GM12878 (cell line): ENCODE data around the gene EPB41. TPM values are rescaled to one million over a fixed set of nuclear protein-coding genes. Genes with fewer than 3 reads are reported as not detected.

ENCODE experiments used
- ATAC-seq: fragments of 200-7000 bp; cut with Tn5 transposase; 3 replicates; pipeline ENCODE4 v1.9.1; 2020; ENCODE audit warnings: mild to moderate bottlenecking, moderate library complexity
- BruUV-seq: library from RNA; stranded (reverse); fragments of 400-500 nt; replicated peaks from 2 replicates; lab custom pipeline; 2021; lab: Mats Ljungman, UMichigan
- CTCF ChIA-PET: fragments of 300-600 bp; sonication (Branson Sonifier 250); formaldehyde crosslinking; extraction: SDS; loops from one replicate; lab custom pipeline; 2021; ENCODE audit warnings: inconsistent platforms; lab: Yijun Ruan, JAX
- POLR2A ChIA-PET: fragments of 350-600 bp; formaldehyde crosslinking; extraction: SDS; loops from one replicate; lab custom pipeline; 2021; ENCODE audit warnings: inconsistent platforms; lab: Charles Lee
- RAD21 ChIA-PET: fragments of 300-600 bp; sonication (Branson Sonifier 250); formaldehyde crosslinking; loops from one replicate; lab custom pipeline; 2023; ENCODE audit warnings: antibody characterized with exemption; ENCODE audit not compliant: unreplicated experiment; lab: Charles Lee
- SMC1A ChIA-PET: fragments of 300-600 bp; sonication (Branson Sonifier 250); formaldehyde crosslinking; loops from one replicate; lab custom pipeline; 2023; ENCODE audit not compliant: unreplicated experiment, uncharacterized antibody; lab: Charles Lee
- DNase-seq: peaks from one replicate; pipeline ENCODE4 v3.0.0-alpha.2; 2011; ENCODE audit warnings: low read depth, low spot score
- FAIRE-seq: peaks from 3 replicates; lab custom pipeline; 2011; peaks lifted over from hg19 to GRCh38; lab: Jason Lieb, UNC
- H2AFZ ChIP-seq: 2 replicates; pipeline ENCODE4 v1.6.0; 2011; ENCODE audit warnings: low read depth, low read length, control low read depth; ENCODE audit not compliant: control insufficient read depth
- H3K27ac ChIP-seq: 2 replicates; pipeline ENCODE4 v1.5.1; 2011; ENCODE audit warnings: control low read depth; ENCODE audit not compliant: control insufficient read depth, insufficient read depth
- H3K27me3 ChIP-seq, 2 experiments: replicated peaks in 1 of 2; 2 replicates each; pipeline versions ENCODE4 v1.6.0 to v1.6.1; 2011; ENCODE audit warnings: low read length in 1 of 2; ENCODE audit not compliant: control insufficient read depth in 2 of 2, insufficient read depth in 2 of 2
- H3K36me3 ChIP-seq, 2 experiments: 2 replicates each; pipeline ENCODE4 v1.5.1; 2011; ENCODE audit warnings: low read length in 1 of 2; ENCODE audit not compliant: control insufficient read depth in 2 of 2, insufficient read depth in 2 of 2
- H3K4me1 ChIP-seq: 2 replicates; pipeline ENCODE4 v1.6.1; 2011; ENCODE audit warnings: mild to moderate bottlenecking, low read length, moderate library complexity, mixed read lengths; ENCODE audit not compliant: control insufficient read depth, insufficient read depth
- H3K4me2 ChIP-seq: 2 replicates; pipeline ENCODE4 v1.6.0; 2011; ENCODE audit warnings: control low read depth; ENCODE audit not compliant: control insufficient read depth, insufficient read depth
- H3K4me3 ChIP-seq: fragments of 200-600 bp; sonication (generic); 2 replicates; pipeline ENCODE4 v1.5.1; 2016
- H3K79me2 ChIP-seq: 2 replicates; pipeline ENCODE4 v1.6.0; 2011; ENCODE audit warnings: low read length; ENCODE audit not compliant: control insufficient read depth, insufficient read depth
- H3K9ac ChIP-seq: 2 replicates; pipeline ENCODE4 v1.8.0; 2011; ENCODE audit warnings: low read length, control low read depth, mixed read lengths; ENCODE audit not compliant: control insufficient read depth, insufficient read depth
- H3K9me3 ChIP-seq: replicated peaks from 3 replicates; pipeline ENCODE4 v1.5.1; 2011; ENCODE audit warnings: mild to moderate bottlenecking, low read length; ENCODE audit not compliant: control insufficient read depth, insufficient read depth
- H4K20me1 ChIP-seq: 2 replicates; pipeline ENCODE4 v1.6.0; 2011; ENCODE audit not compliant: control insufficient read depth, insufficient read depth
- CHD4 ChIP-seq: fragments of 200-600 bp; sonication (generic); IDR thresholded peaks from 2 replicates; pipeline ENCODE4 v1.6.1; 2016; ENCODE audit warnings: mild to moderate bottlenecking
- CTCF ChIP-seq, 3 experiments: IDR thresholded peaks in 2 of 3; conservative IDR thresholded peaks in 1 of 3; 2 replicates each; pipeline ENCODE4 v1.5.1; 2011; ENCODE audit warnings: low read depth in 3 of 3, low read length in 3 of 3, mild to moderate bottlenecking in 3 of 3, control low read depth in 2 of 3, moderate library complexity in 2 of 3, inconsistent platforms in 1 of 3, mixed read lengths in 1 of 3; ENCODE audit not compliant: control insufficient read depth in 2 of 3, insufficient read depth in 1 of 3; ENCODE audit errors: extremely low read depth in 1 of 3
- NFYA ChIP-seq: IDR thresholded peaks from 2 replicates; pipeline ENCODE4 v1.6.1; 2011; ENCODE audit warnings: low read depth, mild to moderate bottlenecking, low read length, improper control_type of control experiment, borderline replicate concordance
- NR2C1 ChIP-seq: fragments of 450-650 bp; IDR thresholded peaks from 2 replicates; pipeline ENCODE4 v1.6.1; 2017; ENCODE audit warnings: antibody characterized with exemption, mild to moderate bottlenecking, moderate library complexity
- PAX8 ChIP-seq: fragments of 450-650 bp; IDR thresholded peaks from 2 replicates; pipeline ENCODE4 v1.6.1; 2017; ENCODE audit warnings: mild to moderate bottlenecking, moderate library complexity
- RAD21 ChIP-seq: IDR thresholded peaks from 2 replicates; pipeline ENCODE4 v1.6.1; 2011; ENCODE audit warnings: mild to moderate bottlenecking, low read depth, low read length, moderate library complexity; ENCODE audit not compliant: insufficient read depth
- RELA ChIP-seq: fragments of 450-650 bp; IDR thresholded peaks from 2 replicates; pipeline ENCODE4 v1.8.0; 2014; ENCODE audit warnings: borderline replicate concordance; ENCODE audit not compliant: partially characterized antibody
- SMC3 ChIP-seq: IDR thresholded peaks from 2 replicates; pipeline ENCODE4 v1.6.1; 2011; ENCODE audit warnings: low read length, improper control_type of control experiment, borderline replicate concordance
- SUPT20H ChIP-seq: IDR thresholded peaks from 2 replicates; pipeline ENCODE4 v1.6.1; 2011; ENCODE audit warnings: low read depth, mild to moderate bottlenecking, low read length, moderate library complexity, borderline replicate concordance; ENCODE audit not compliant: control insufficient read depth
- TBL1XR1 ChIP-seq: IDR thresholded peaks from 2 replicates; pipeline ENCODE4 v1.6.1; 2012; ENCODE audit warnings: low read depth, low read length, improper control_type of control experiment
- YY1 ChIP-seq: IDR thresholded peaks from 2 replicates; pipeline ENCODE4 v1.6.1; 2011; ENCODE audit warnings: low read depth, mild to moderate bottlenecking, low read length
- ZNF24 ChIP-seq: fragments of 450-650 bp; IDR thresholded peaks from 2 replicates; pipeline ENCODE4 v1.6.1; 2017; ENCODE audit warnings: antibody characterized with exemption, mild to moderate bottlenecking
- WGBS: methylation state at CpG from one replicate; pipeline ENCODE4 v1.1.6; 2016; ENCODE audit warnings: low lambda C conversion rate; ENCODE audit not compliant: insufficient replicate concordance, insufficient coverage; ENCODE audit errors: missing lambda C conversion rate; 5-methylcytosine and 5-hydroxymethylcytosine counted together
- in situ Hi-C: fragments of 300-500 bp; cut with MboI; formaldehyde crosslinking; loops from 9 replicates; pipeline ENCODE4 v1.14.3; 2018; ENCODE audit warnings: mixed read lengths
- intact Hi-C: fragments of 100-400 bp; cut with micrococcal nuclease; formaldehyde crosslinking; loops from one replicate; pipeline ENCODE4 v1.14.2; 2022; ENCODE audit not compliant: unreplicated experiment
- polyA plus RNA-seq, 11 experiments: library from polyadenylated mRNA; depleted of rRNA in 4 of 11; unstranded in 6 of 11; stranded (reverse) in 5 of 11; fragments of >200 nt; fragmentation: Nextera tagmentation in 4 of 11; fragmentation: Illumina TruSeq in 1 of 11; extraction: Ambion mirVana in 4 of 11; extraction: Trizol in 1 of 11; gene quantifications; 1 replicate in 1 of 11; 2 replicates in 10 of 11; pipeline versions ENCODE4 v1.2.1 to v1.2.3, GENCODE V29; 2011 to 2016; ENCODE audit warnings: inconsistent platforms in 2 of 11, missing spikeins in 2 of 11, low read depth in 1 of 11
- total RNA-seq, 4 experiments: library from RNA; depleted of rRNA in 3 of 4; stranded (reverse); fragments of >200 nt in 3 of 4; fragmentation: Illumina TruSeq in 1 of 4; extraction: Trizol in 1 of 4; gene quantifications; 2 replicates each; pipeline versions ENCODE4 v1.2.1 to v1.2.3, GENCODE V29; 2013 to 2021

EPB41 gene
- total and polyA plus RNA-seq, 10 of the 15 experiments (the other 5 are each of a cell fraction or from before 2014, with no cell fraction given): 1.1 to 77.6 (median 58.8) TPM

GRCh38 chr1:28890836-28891235, 23.5 kb upstream of the EPB41 start (continued):
- no peak for TF ChIP-seq NFYA

- Histone ChIP-seq H3K4me2 (no peak overlapping the region), H3K4me3 (no peak overlapping the region), H3K79me2 (peaks cover 13% of the 10 kb centered on the region), H3K36me3 (no peaks in the 10 kb centered on the region), H3K9me3 (no peaks in the 10 kb centered on the region), H3K27ac (no peak overlapping the region), H3K9ac (no peak overlapping the region; the same call in 1 of the 2 replicates)
- FAIRE-seq (no peak), ATAC-seq (no peak)
- SMC1A ChIA-PET: interaction anchor here (0.8 to 1.7 kb wide), 7 partner anchors 18 to 144 kb away, joined by 3 to 11 read pairs (median 5); no protein-coding TSS in a partner anchor
- WGBS: 97% methylated on average over 2 of the region's 2 CpGs
- intact Hi-C loops: no loop called here
- POLR2A ChIA-PET: interaction anchor here (0.6 to 1.4 kb wide), 3 partner anchors 36 to 142 kb away, joined by 3 to 5 read pairs (median 3); no protein-coding TSS in a partner anchor
- CTCF ChIA-PET: interaction anchor here (1.0 to 6.2 kb wide), 8 partner anchors 8 to 311 kb away, joined by 3 to 63 read pairs (median 6); partner anchors contain the start of gene SRSF4
- TF ChIP-seq ZNF24: no peak
- TF ChIP-seq, all 136 proteins: peak for 0
- DNase-seq: no peak
- in situ Hi-C loops: no loop called here
- RAD21 ChIA-PET: interaction anchor here (1.2 to 11.7 kb wide), 3 partner anchors 10 to 142 kb away, joined by 4 to 284 read pairs (median 5); no protein-coding TSS in a partner anchor
- no peaks in the 10 kb centered on the region for H3K27me3 ChIP-seq
- H2AFZ ChIP-seq: no peak overlapping the region
- H4K20me1 ChIP-seq: no peaks in the 10 kb centered on the region
- peaks cover 11% of the 10 kb centered on the region for H3K4me1 ChIP-seq
- no TSS peak for BruUV-seq
Observed at GRCh38 chr1:28891256-28891655, 23.1 kb upstream of the EPB41 start.

- Histone ChIP-seq H3K36me3 (no peaks in the 10 kb centered on the region), H3K4me3 (no peak overlapping the region), H3K4me2 (no peak overlapping the region), H3K9me3 (no peaks in the 10 kb centered on the region), H3K27me3 (no peaks in the 10 kb centered on the region), H3K4me1 (no peaks in the 10 kb centered on the region), H3K9ac (no peak overlapping the region), H4K20me1 (no peaks in the 10 kb centered on the region), H2AFZ (no peak overlapping the region), H3K79me2 (no peaks in the 10 kb centered on the region; the same call in 1 of the 2 replicates), H3K27ac (no peak overlapping the region)
- no TSS peak for BruUV-seq
- in situ Hi-C loops: no loop called here
- ATAC-seq (peak; percentile 63), FAIRE-seq (no peak), DNase-seq (no peak)
- 90% methylated on average over 8 of the region's 8 CpGs for WGBS
- ChIA-PET RAD21 (interaction anchor here (0.7 to 3.3 kb wide), 4 partner anchors 11 to 288 kb away, joined by 3 to 21 read pairs (median 4); partner anchors contain the start of gene SRSF4), CTCF (interaction anchor here (0.9 to 6.2 kb wide), 9 partner anchors 10 to 309 kb away, joined by 3 to 63 read pairs (median 4); partner anchors contain the start of gene EPB41), SMC1A (interaction anchor here (1.0 to 2.2 kb wide), 7 partner anchors 8 to 309 kb away, joined by 3 to 12 read pairs (median 3); partner anchors contain the start of gene EPB41), POLR2A (no interaction called here)
- intact Hi-C loops: no loop called here
- no peak for TF ChIP-seq NR2C1
- TF ChIP-seq CTCF (IDR thresholded peaks at IDR 0.05 in 2 of 3, conservative IDR thresholded peaks at IDR 0.05 in 1 of 3; ENCODE audit: control insufficient read depth in 2 of 3, extremely low read depth in 1 of 3, insufficient read depth in 1 of 3, low read depth in 3 of 3, low read length in 3 of 3): peak; percentile 27 to 39 (median 38); a peak in 5 of 6 replicates
- peak; percentile 59 for TF ChIP-seq RAD21
- no peak for TF ChIP-seq RELA
- no peak for TF ChIP-seq PAX8
- no peak for TF ChIP-seq CHD4
- TF ChIP-seq TBL1XR1: no peak
- TF ChIP-seq SMC3: peak; percentile 39; the same call in 1 of the 2 replicates
- no peak for TF ChIP-seq SUPT20H
- 0 out of 2 replicates have a peak, but pooled peaks have one; percentile 39 for TF ChIP-seq YY1
Observed at GRCh38 chr1:28893403-28894102, 20.8 kb upstream of the EPB41 start.
